GM12874 (cell line): ENCODE data around the gene NPRL2.

Experiments
- CTCF ChIP-seq: IDR thresholded peaks from 2 replicates; pipeline ENCODE4 v1.5.1; 2011; ENCODE audit warnings: low read depth, mild to moderate bottlenecking, control low read depth, low read length, moderate library complexity; ENCODE audit not compliant: insufficient read depth

NPRL2 gene

GRCh38 chr3:50319894-50320625, 30.5 kb downstream of the NPRL2 start:
- no peak for TF ChIP-seq CTCF

- TF ChIP-seq CTCF = no peak
These were observed 31.2 kb downstream of the NPRL2 start for GRCh38 chr3:50319181-50319893.

GRCh38 chr3:50318615-50319014, 32.0 kb downstream of the NPRL2 start:
- no peak for TF ChIP-seq CTCF

GRCh38 chr3:50318163-50318562, 32.4 kb downstream of the NPRL2 start:
- no peak for TF ChIP-seq CTCF

GRCh38 chr3:50317300-50317699, 33.3 kb downstream of the NPRL2 start:
- no peak for TF ChIP-seq CTCF

GRCh38 chr3:50316657-50317242, 33.8 kb downstream of the NPRL2 start:
- no peak for TF ChIP-seq CTCF

GRCh38 chr3:50314816-50315215, 35.8 kb downstream of the NPRL2 start:
- TF ChIP-seq CTCF = no peak
